ENCODE measurements around the gene RBBP8NL. TPM values are rescaled to one million over a fixed set of nuclear protein-coding genes. Genes with fewer than 3 reads are reported as not detected.
"Not testable (repeated sequence)": the region's sequence is repeated elsewhere in the genome, so short reads cannot be mapped to it uniquely, and the experiment has no call there.

RBBP8NL gene
- total RNA-seq, 1 experiment from 2014 or later: 0.28 TPM

- H2BK15ac ChIP-seq (ENCODE audit: low read depth, low read length): no peak overlapping the region
- H3K27me3 ChIP-seq (ENCODE audit: insufficient read depth, low read length): no peaks in the 10 kb centered on the region
- no peaks in the 10 kb centered on the region for H4K20me1 ChIP-seq (ENCODE audit: control insufficient read depth, insufficient read depth, insufficient read length)
- H3T11ph ChIP-seq (ENCODE audit: low read length): no peak overlapping the region
- Mint-ChIP-seq H3K36me3 (ENCODE audit: insufficient read depth in 1 of 3, low read depth in 3 of 3) (peaks cover 0 to 11% (median 5%) of the 10 kb centered on the region in 3 experiments; a peak in 6 of 7 replicates), H3K4me3 (peak overlapping the region in 1 of 2 experiments; percentile 38; a peak in 1 of 5 replicates), H3K27ac (peak overlapping the region; percentile 44 to 73 (median 70); a peak in 6 of 7 replicates), H3K9me3 (peaks cover 2 to 10% of the 10 kb centered on the region in 2 experiments), H3K27me3 (ENCODE audit: low read depth) (peaks cover 2% of the 10 kb centered on the region; the same call in 1 of the 2 replicates), H3K4me1 (peaks cover 20 to 26% of the 10 kb centered on the region in 2 experiments)
- H2BK12ac ChIP-seq (ENCODE audit: insufficient read length, low read depth, low read length): no peak overlapping the region
- no peaks in the 10 kb centered on the region for H3K79me1 ChIP-seq (ENCODE audit: insufficient read depth, low read depth, low read length, poor library complexity, severe bottlenecking)
- H3K18ac ChIP-seq (ENCODE audit: insufficient read length, low read depth, low read length): peak overlapping the region; percentile 27
- no peak overlapping the region for H2BK20ac ChIP-seq (ENCODE audit: low read depth, low read length, poor library complexity, severe bottlenecking)
- no peak overlapping the region for H4K91ac ChIP-seq (ENCODE audit: insufficient read length, low read depth, low read length)
- H3K23ac ChIP-seq (ENCODE audit: insufficient read length, low read depth, low read length): no peak overlapping the region
- H3K27ac ChIP-seq (ENCODE audit: insufficient read length, low read depth, low read length): no peak overlapping the region
- H2BK5ac ChIP-seq (ENCODE audit: insufficient read length, low read length): no peak overlapping the region
- H3K14ac ChIP-seq (ENCODE audit: insufficient read depth, low read length): peak overlapping the region; percentile 40; the same call in 1 of the 2 replicates
- H4K8ac ChIP-seq (replicated peaks; ENCODE audit: insufficient read length, low read depth, low read length): no peak overlapping the region
- peaks cover under 1% of the 10 kb centered on the region; the same call in 1 of the 2 replicates for H3K4me1 ChIP-seq (ENCODE audit: insufficient read depth, low read length)
- no peak for DNase-seq
- H2BK120ac ChIP-seq (ENCODE audit: low read depth, low read length, poor library complexity, severe bottlenecking): no peak overlapping the region
- H4K5ac ChIP-seq (ENCODE audit: insufficient read length, low read depth, low read length): no peak overlapping the region
- TF ChIP-seq, protein P1, sequence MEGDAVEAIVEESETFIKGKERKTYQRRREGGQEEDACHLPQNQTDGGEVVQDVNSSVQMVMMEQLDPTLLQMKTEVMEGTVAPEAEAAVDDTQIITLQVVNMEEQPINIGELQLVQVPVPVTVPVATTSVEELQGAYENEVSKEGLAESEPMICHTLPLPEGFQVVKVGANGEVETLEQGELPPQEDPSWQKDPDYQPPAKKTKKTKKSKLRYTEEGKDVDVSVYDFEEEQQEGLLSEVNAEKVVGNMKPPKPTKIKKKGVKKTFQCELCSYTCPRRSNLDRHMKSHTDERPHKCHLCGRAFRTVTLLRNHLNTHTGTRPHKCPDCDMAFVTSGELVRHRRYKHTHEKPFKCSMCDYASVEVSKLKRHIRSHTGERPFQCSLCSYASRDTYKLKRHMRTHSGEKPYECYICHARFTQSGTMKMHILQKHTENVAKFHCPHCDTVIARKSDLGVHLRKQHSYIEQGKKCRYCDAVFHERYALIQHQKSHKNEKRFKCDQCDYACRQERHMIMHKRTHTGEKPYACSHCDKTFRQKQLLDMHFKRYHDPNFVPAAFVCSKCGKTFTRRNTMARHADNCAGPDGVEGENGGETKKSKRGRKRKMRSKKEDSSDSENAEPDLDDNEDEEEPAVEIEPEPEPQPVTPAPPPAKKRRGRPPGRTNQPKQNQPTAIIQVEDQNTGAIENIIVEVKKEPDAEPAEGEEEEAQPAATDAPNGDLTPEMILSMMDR (conservative IDR thresholded peaks at IDR 0.05): no peak
- no peak overlapping the region for H3K56ac ChIP-seq (ENCODE audit: insufficient read length, low read depth, low read length)
- no peaks in the 10 kb centered on the region for H3K79me2 ChIP-seq (ENCODE audit: insufficient read depth, low read length)
- H2AFZ ChIP-seq (ENCODE audit: low read length): no peak overlapping the region
- H3K23me2 ChIP-seq (ENCODE audit: insufficient read length, low read depth, low read length, poor library complexity, severe bottlenecking): no peaks in the 10 kb centered on the region
- H3K4ac ChIP-seq (ENCODE audit: low read depth, low read length): no peak overlapping the region
- H2AK5ac ChIP-seq (ENCODE audit: insufficient read length, low read length): no peak overlapping the region
- no peak overlapping the region for H3K4me2 ChIP-seq (ENCODE audit: insufficient read depth, insufficient read length, low read length)
- WGBS (ENCODE audit: extremely low coverage, insufficient read length, low lambda C conversion rate): no CpG with 5 or more reads among the region's 24 CpGs
- no peak overlapping the region for H3K9ac ChIP-seq (ENCODE audit: extremely low read depth, insufficient read length, low read length)
- H3K9me3 ChIP-seq (ENCODE audit: control insufficient read depth, low read depth, low read length): no peaks in the 10 kb centered on the region
Measured at GRCh38 chr20:62374331-62375152, 52.8 kb downstream of the RBBP8NL start.

- not testable (repeated sequence) for H3K27ac Mint-ChIP-seq; H3K27ac ChIP-seq (ENCODE audit: insufficient read length, low read depth, low read length); H2BK5ac ChIP-seq (ENCODE audit: insufficient read length, low read length); H2BK20ac ChIP-seq (ENCODE audit: low read depth, low read length, poor library complexity, severe bottlenecking); H4K91ac ChIP-seq (ENCODE audit: insufficient read length, low read depth, low read length); DNase-seq; H3K23me2 ChIP-seq (ENCODE audit: insufficient read length, low read depth, low read length, poor library complexity, severe bottlenecking); H3K56ac ChIP-seq (ENCODE audit: insufficient read length, low read depth, low read length); H4K20me1 ChIP-seq (ENCODE audit: control insufficient read depth, insufficient read depth, insufficient read length); H4K8ac ChIP-seq (replicated peaks; ENCODE audit: insufficient read length, low read depth, low read length); H3K18ac ChIP-seq (ENCODE audit: insufficient read length, low read depth, low read length); H3K4me2 ChIP-seq (ENCODE audit: insufficient read depth, insufficient read length, low read length); H3K4me3 Mint-ChIP-seq; H4K5ac ChIP-seq (ENCODE audit: insufficient read length, low read depth, low read length); H3K23ac ChIP-seq (ENCODE audit: insufficient read length, low read depth, low read length); H3K14ac ChIP-seq (ENCODE audit: insufficient read depth, low read length); H3K4ac ChIP-seq (ENCODE audit: low read depth, low read length); H2BK15ac ChIP-seq (ENCODE audit: low read depth, low read length); H3K9ac ChIP-seq (ENCODE audit: extremely low read depth, insufficient read length, low read length); H3K27me3 Mint-ChIP-seq (ENCODE audit: low read depth); H3K79me1 ChIP-seq (ENCODE audit: insufficient read depth, low read depth, low read length, poor library complexity, severe bottlenecking); H3T11ph ChIP-seq (ENCODE audit: low read length); H3K27me3 ChIP-seq (ENCODE audit: insufficient read depth, low read length); H2BK120ac ChIP-seq (ENCODE audit: low read depth, low read length, poor library complexity, severe bottlenecking); H3K4me1 ChIP-seq (ENCODE audit: insufficient read depth, low read length); H2AK5ac ChIP-seq (ENCODE audit: insufficient read length, low read length); H2AFZ ChIP-seq (ENCODE audit: low read length); H2BK12ac ChIP-seq (ENCODE audit: insufficient read length, low read depth, low read length); H3K9me3 ChIP-seq (ENCODE audit: control insufficient read depth, low read depth, low read length); H3K79me2 ChIP-seq (ENCODE audit: insufficient read depth, low read length)
- Mint-ChIP-seq H3K9me3 (peaks cover 2 to 10% of the 10 kb centered on the region in 2 experiments), H3K36me3 (ENCODE audit: insufficient read depth in 1 of 3, low read depth in 3 of 3) (peaks cover 0 to 11% (median 5%) of the 10 kb centered on the region in 3 experiments; a peak in 6 of 7 replicates), H3K4me1 (peaks cover 26 to 32% of the 10 kb centered on the region in 2 experiments)
- WGBS (ENCODE audit: extremely low coverage, insufficient read length, low lambda C conversion rate): no CpG with 5 or more reads among the region's 40 CpGs
Measured at GRCh38 chr20:62373631-62374179, 53.6 kb downstream of the RBBP8NL start.

Measured in H9 (cell line).